Muscle of leg (tissue), 11 donors: ENCODE results near the gene MUC20. TPM values are rescaled to one million over a fixed set of nuclear protein-coding genes. Genes with fewer than 3 reads are reported as not detected.
"Not testable (repeated sequence)": the region's sequence is repeated elsewhere in the genome, so short reads cannot be mapped to it uniquely, and the experiment has no call there.

ENCODE experiments used
- DNase-seq: peaks from one replicate; pipeline ENCODE4 v3.0.0; 2013
- H3K27ac ChIP-seq: one replicate; pipeline ENCODE4 v1.5.1; 2013; ENCODE audit warnings: mild to moderate bottlenecking, low read length, control low read depth
- H3K27me3 ChIP-seq: one replicate; pipeline ENCODE4 v1.6.1; 2013; ENCODE audit warnings: low read length; ENCODE audit not compliant: control insufficient read depth, insufficient read depth
- H3K36me3 ChIP-seq: one replicate; pipeline ENCODE4 v1.6.1; 2013; ENCODE audit warnings: low read length; ENCODE audit not compliant: control insufficient read depth, insufficient read depth
- H3K4me1 ChIP-seq: one replicate; pipeline ENCODE4 v1.6.1; 2013; ENCODE audit warnings: low read length; ENCODE audit not compliant: control insufficient read depth, insufficient read depth
- H3K4me3 ChIP-seq: one replicate; pipeline ENCODE4 v1.5.1; 2013; ENCODE audit warnings: low read length, control low read depth
- H3K9me3 ChIP-seq: replicated peaks from 2 replicates; pipeline ENCODE4 v1.6.1; 2013; ENCODE audit warnings: low read depth, low read length; ENCODE audit not compliant: control insufficient read depth
- WGBS: methylation state at CpG from one replicate; pipeline ENCODE4 v1.1.5; 2013; ENCODE audit warnings: missing lambda C conversion rate; ENCODE audit not compliant: insufficient coverage; 5-methylcytosine and 5-hydroxymethylcytosine counted together
- polyA plus RNA-seq, 8 donors: library from polyadenylated mRNA; unstranded; fragments of 120-200 nt; gene quantifications; one replicate each; pipeline versions ENCODE4 v1.2.1 to v1.2.3, GENCODE V29; 2013; ENCODE audit warnings: inconsistent platforms in 1 of 8, low replicate concordance in 1 of 8; ENCODE audit not compliant: insufficient read length in 8 of 8, insufficient read depth in 1 of 8
- total RNA-seq: library from RNA; stranded (reverse); fragments of 120-200 nt; gene quantifications from one replicate; pipeline ENCODE4 v1.2.4, GENCODE V29; 2013

The MUC20 gene
- total and polyA plus RNA-seq, 9 donors: 0.66 to 12.0 (median 2.8) TPM

- not testable (repeated sequence) for DNase-seq
- 100% methylated on average over 2 of the region's 28 CpGs for WGBS
These were observed 50.3 kb downstream of the MUC20 start for GRCh38 chr3:195770841-195771645.

GRCh38 chr3:195771646-195772300 is 51.0 kb downstream of the MUC20 start:
- no peak for DNase-seq
- H3K9me3 ChIP-seq: no peaks in the 10 kb centered on the region
- H3K4me1 ChIP-seq: no peaks in the 10 kb centered on the region
- WGBS: 73% methylated on average over 8 of the region's 14 CpGs
- no peaks in the 10 kb centered on the region for H3K36me3 ChIP-seq
- H3K4me3 ChIP-seq: no peak overlapping the region
- H3K27me3 ChIP-seq: no peaks in the 10 kb centered on the region
- no peak overlapping the region for H3K27ac ChIP-seq

More at GRCh38 chr3:195770841-195771645, 50.3 kb downstream of the MUC20 start:
- H3K9me3 ChIP-seq, H3K27me3 ChIP-seq, H3K27ac ChIP-seq, H3K4me3 ChIP-seq, H3K4me1 ChIP-seq, H3K36me3 ChIP-seq: not testable (repeated sequence)

DNA sequence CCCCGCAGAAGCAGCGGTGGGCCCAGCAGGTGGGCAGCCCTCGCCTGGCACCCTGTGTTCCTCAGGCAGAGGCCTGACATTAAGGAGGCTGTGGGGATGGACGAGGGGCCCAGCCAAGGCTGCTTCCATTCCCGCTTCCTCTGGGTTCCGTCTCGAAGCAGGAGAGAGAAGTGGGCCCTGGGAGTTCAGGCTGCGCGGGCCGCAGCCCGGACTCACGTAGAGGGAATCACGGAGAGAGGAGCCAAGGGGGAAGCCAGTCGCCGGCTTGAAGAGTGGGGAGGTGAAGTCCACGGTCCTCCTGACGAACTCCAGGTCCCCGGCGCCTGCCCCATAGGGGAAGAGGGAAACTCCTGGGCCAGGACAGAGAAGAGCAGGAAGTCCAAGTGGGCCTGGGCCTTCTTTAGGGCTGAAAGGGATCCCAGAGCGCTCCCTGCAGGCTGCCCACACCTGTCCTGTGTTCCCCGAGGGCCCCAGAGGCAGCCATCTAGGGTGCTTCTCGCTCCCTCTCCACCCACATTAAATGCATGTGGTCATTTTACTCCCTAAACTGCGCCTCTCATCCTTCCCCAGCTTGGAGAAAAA is 53.3 kb downstream of the MUC20 start:
- no peaks in the 10 kb centered on the region for H3K9me3 ChIP-seq
- DNase-seq: no peak
- no peaks in the 10 kb centered on the region for H3K36me3 ChIP-seq
- H3K4me3 ChIP-seq: no peak overlapping the region
- no peaks in the 10 kb centered on the region for H3K27me3 ChIP-seq
- 78% methylated on average over 22 of the region's 23 CpGs for WGBS
- no peak overlapping the region for H3K27ac ChIP-seq
- no peaks in the 10 kb centered on the region for H3K4me1 ChIP-seq

DNA sequence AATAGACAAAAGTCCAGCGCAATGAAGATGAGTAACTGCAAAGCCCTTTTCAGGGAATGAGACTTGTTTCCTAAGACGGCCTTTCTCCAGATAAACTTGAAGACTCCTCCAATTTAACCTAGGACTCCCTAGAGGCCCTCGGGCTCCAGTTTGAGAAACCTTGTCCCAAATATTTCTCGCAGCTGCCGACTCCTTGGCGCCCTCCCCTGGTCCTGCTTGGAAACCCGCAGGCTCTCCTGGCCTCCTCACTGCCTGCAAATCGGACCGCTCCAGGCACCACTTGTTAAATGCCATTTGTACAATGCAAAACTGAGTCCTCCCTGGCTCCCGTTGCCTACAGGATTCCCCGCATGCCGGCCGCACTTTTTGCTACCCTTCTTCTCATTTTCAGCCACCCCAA is 54.1 kb downstream of the MUC20 start:
- Histone ChIP-seq H3K27ac (no peak overlapping the region), H3K27me3 (no peaks in the 10 kb centered on the region), H3K4me1 (no peaks in the 10 kb centered on the region), H3K36me3 (no peaks in the 10 kb centered on the region), H3K4me3 (no peak overlapping the region), H3K9me3 (no peaks in the 10 kb centered on the region)
- peak; percentile 82 for DNase-seq
- WGBS: 25% methylated on average over 13 of the region's 13 CpGs

- Histone ChIP-seq H3K36me3 (no peaks in the 10 kb centered on the region), H3K9me3 (no peaks in the 10 kb centered on the region), H3K4me1 (no peaks in the 10 kb centered on the region), H3K27ac (no peak overlapping the region), H3K27me3 (no peaks in the 10 kb centered on the region), H3K4me3 (no peak overlapping the region)
- no peak for DNase-seq
- 92% methylated on average over 7 of the region's 11 CpGs for WGBS
These were observed 57.2 kb downstream of the MUC20 start for GRCh38 chr3:195777975-195778374.

DNA sequence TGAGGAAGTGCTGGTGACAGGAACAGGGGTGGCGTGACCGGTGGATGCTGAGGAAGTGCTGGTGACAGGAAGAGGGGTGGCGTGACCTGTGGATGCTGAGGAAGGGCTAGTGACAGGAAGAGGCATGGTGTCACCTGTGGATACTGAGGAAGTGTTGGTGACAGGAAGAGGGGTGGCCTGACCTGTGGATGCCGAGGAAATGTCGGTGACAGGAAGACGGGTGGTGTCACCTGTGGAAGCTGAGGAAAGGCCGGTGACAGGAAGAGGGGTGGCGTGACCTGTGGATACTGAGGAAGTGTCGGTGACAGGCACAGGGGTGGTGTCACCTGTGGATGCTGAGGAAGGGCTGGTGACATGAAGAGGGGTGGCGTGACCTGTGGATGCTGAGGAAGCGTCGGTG is 60.5 kb downstream of the MUC20 start:
- 89% methylated on average over 9 of the region's 12 CpGs for WGBS
- DNase-seq: not testable (repeated sequence)

More for the DNA sequence above, 60.5 kb downstream of the MUC20 start:
- not testable (repeated sequence) for H3K27ac ChIP-seq, H3K4me3 ChIP-seq, H3K4me1 ChIP-seq, H3K36me3 ChIP-seq, H3K27me3 ChIP-seq, H3K9me3 ChIP-seq

Other genes starting within 250 kb of the MUC20 start
- gene PPP1R2, start 177.7 kb upstream of the MUC20 start, total RNA-seq: 32.7 TPM
- 10 to 100 TPM; 29.0 to 40.6 (median 35.1) TPM for gene PPP1R2, start 177.7 kb upstream of the MUC20 start, polyA plus RNA-seq
- gene APOD, start 137.0 kb upstream of the MUC20 start, total RNA-seq: 19.2 TPM
- gene APOD, start 137.0 kb upstream of the MUC20 start, polyA plus RNA-seq: 10 to 100 TPM; 31.2 to 58.9 (median 47.1) TPM
- gene MUC4, start 91.0 kb downstream of the MUC20 start, total RNA-seq: 0.18 TPM
- gene MUC4, start 91.0 kb downstream of the MUC20 start, polyA plus RNA-seq: 1 to 10 TPM in 1 of 8 donors, under 1 TPM in 7; 0.41 to 1.1 (median 0.60) TPM
- gene TNK2, start 187.6 kb downstream of the MUC20 start, total RNA-seq: 25.6 TPM
- gene TNK2, start 187.6 kb downstream of the MUC20 start, polyA plus RNA-seq: 100 to 1,000 TPM in 5 of 8 donors, 10 to 100 TPM in 3; 58.5 to 135 (median 107) TPM